DND-41 (cell line): ENCODE results near the gene MND1.
"Not testable (repeated sequence)": the region's sequence is repeated elsewhere in the genome, so short reads cannot be mapped to it uniquely, and the experiment has no call there.

Source experiments
- ATAC-seq: fragments of 200-7000 bp; cut with Tn5 transposase; 3 replicates; pipeline ENCODE4 v1.9.1; 2021; ENCODE audit warnings: low read depth; ENCODE audit not compliant: insufficient read depth
- DNase-seq: peaks from one replicate; pipeline ENCODE4 v3.0.0-alpha.2; 2020
- H2AFZ ChIP-seq: 2 replicates; pipeline ENCODE4 v1.6.0; 2012; ENCODE audit warnings: low read depth, low read length
- H3K27ac ChIP-seq: 2 replicates; pipeline ENCODE4 v1.5.1; 2012; ENCODE audit warnings: low read length, inconsistent platforms
- H3K27me3 ChIP-seq: fragments of 200-600 bp; sonication (generic); 2 replicates; pipeline ENCODE4 v1.6.0; 2012; ENCODE audit warnings: low read length, mild to moderate bottlenecking, inconsistent platforms; ENCODE audit not compliant: insufficient read depth, poor library complexity
- H3K36me3 ChIP-seq: 2 replicates; pipeline ENCODE4 v1.5.1; 2012; ENCODE audit warnings: low read length, inconsistent platforms; ENCODE audit not compliant: insufficient read depth
- H3K4me1 ChIP-seq: 2 replicates; pipeline ENCODE4 v1.5.1; 2012; ENCODE audit warnings: mild to moderate bottlenecking, low read length; ENCODE audit not compliant: insufficient read depth
- H3K4me2 ChIP-seq: 2 replicates; pipeline ENCODE4 v1.6.0; 2012; ENCODE audit warnings: mild to moderate bottlenecking, moderate library complexity, low read length, inconsistent platforms; ENCODE audit not compliant: insufficient read depth
- H3K4me3 ChIP-seq, 2 experiments: fragments of 200-600 bp in 1 of 2; shearing (Covaris generic) in 1 of 2; 2 replicates each; pipeline ENCODE4 v1.5.1; 2012 to 2016; ENCODE audit warnings: inconsistent platforms in 2 of 2, low read length in 2 of 2, mild to moderate bottlenecking in 2 of 2, low read depth in 1 of 2, moderate library complexity in 1 of 2
- H3K79me2 ChIP-seq: 2 replicates; pipeline ENCODE4 v1.6.0; 2012; ENCODE audit warnings: low read length, inconsistent platforms; ENCODE audit not compliant: insufficient read depth
- H3K9ac ChIP-seq: 2 replicates; pipeline ENCODE4 v1.6.0; 2012; ENCODE audit warnings: low read depth, mild to moderate bottlenecking, inconsistent platforms, low read length, moderate library complexity
- H3K9me3 ChIP-seq: 2 replicates; pipeline ENCODE4 v1.5.1; 2012; ENCODE audit warnings: low read length, moderate library complexity, mild to moderate bottlenecking, inconsistent platforms; ENCODE audit not compliant: insufficient read depth, severe bottlenecking
- H4K20me1 ChIP-seq: 2 replicates; pipeline ENCODE4 v1.6.0; 2012; ENCODE audit warnings: low read length; ENCODE audit not compliant: insufficient read depth
- CTCF ChIP-seq: IDR thresholded peaks from 2 replicates; pipeline ENCODE4 v1.5.1; 2012; ENCODE audit warnings: borderline replicate concordance, low read length, moderate library complexity, mild to moderate bottlenecking; ENCODE audit not compliant: poor library complexity, severe bottlenecking; ENCODE audit errors: extremely low read depth
- EZH2 ChIP-seq: IDR thresholded peaks from 3 replicates; pipeline ENCODE4 v1.6.1; 2012; ENCODE audit warnings: borderline replicate concordance, low read depth, mild to moderate bottlenecking, moderate library complexity, low read length, inconsistent platforms; ENCODE audit not compliant: severe bottlenecking

The MND1 gene

GRCh38 chr4:153458969-153459368 lies 114.5 kb downstream of the MND1 start:
- no peak overlapping the region for H2AFZ ChIP-seq
- no peaks in the 10 kb centered on the region for H3K36me3 ChIP-seq
- H3K27me3 ChIP-seq, result no peaks in the 10 kb centered on the region
- H3K27ac ChIP-seq, result no peak overlapping the region
- H4K20me1 ChIP-seq, result no peaks in the 10 kb centered on the region
- no peak for ATAC-seq
- no peak overlapping the region for H3K4me3 ChIP-seq
- H3K79me2 ChIP-seq, result no peaks in the 10 kb centered on the region
- H3K9ac ChIP-seq, result no peak overlapping the region
- H3K4me1 ChIP-seq, result peaks cover 2% of the 10 kb centered on the region
- no peak overlapping the region for H3K4me2 ChIP-seq
- DNase-seq, result no peak
- no peaks in the 10 kb centered on the region for H3K9me3 ChIP-seq
- no peak for TF ChIP-seq CTCF
- TF ChIP-seq EZH2, result no peak

GRCh38 chr4:153461549-153461948 lies 117.1 kb downstream of the MND1 start:
- H3K79me2 ChIP-seq, result peaks cover 14% of the 10 kb centered on the region
- DNase-seq, H3K4me3 ChIP-seq, H3K4me2 ChIP-seq, H3K9me3 ChIP-seq, ATAC-seq, H3K36me3 ChIP-seq, H2AFZ ChIP-seq, H3K9ac ChIP-seq, H4K20me1 ChIP-seq, H3K27me3 ChIP-seq, H3K27ac ChIP-seq: not testable (repeated sequence)
- peaks cover 22% of the 10 kb centered on the region for H3K4me1 ChIP-seq

GRCh38 chr4:153464068-153464467 lies 119.6 kb downstream of the MND1 start:
- peaks cover 27% of the 10 kb centered on the region for H3K4me1 ChIP-seq
- H3K27ac ChIP-seq, result peak overlapping the region; percentile 59
- no peaks in the 10 kb centered on the region for H3K27me3 ChIP-seq
- no peak for TF ChIP-seq CTCF
- no peak for TF ChIP-seq EZH2
- no peak overlapping the region for H3K4me2 ChIP-seq
- DNase-seq (no peak), ATAC-seq (no peak)
- no peak overlapping the region for H3K9ac ChIP-seq
- H3K9me3 ChIP-seq, result no peaks in the 10 kb centered on the region
- peaks cover 26% of the 10 kb centered on the region for H3K36me3 ChIP-seq
- peaks cover 39% of the 10 kb centered on the region for H3K79me2 ChIP-seq
- no peak overlapping the region for H2AFZ ChIP-seq
- H3K4me3 ChIP-seq, result no peak overlapping the region
- peaks cover 22% of the 10 kb centered on the region for H4K20me1 ChIP-seq
